Measurements from ENCODE around the gene PTGR2.

PTGR2 gene

DNA sequence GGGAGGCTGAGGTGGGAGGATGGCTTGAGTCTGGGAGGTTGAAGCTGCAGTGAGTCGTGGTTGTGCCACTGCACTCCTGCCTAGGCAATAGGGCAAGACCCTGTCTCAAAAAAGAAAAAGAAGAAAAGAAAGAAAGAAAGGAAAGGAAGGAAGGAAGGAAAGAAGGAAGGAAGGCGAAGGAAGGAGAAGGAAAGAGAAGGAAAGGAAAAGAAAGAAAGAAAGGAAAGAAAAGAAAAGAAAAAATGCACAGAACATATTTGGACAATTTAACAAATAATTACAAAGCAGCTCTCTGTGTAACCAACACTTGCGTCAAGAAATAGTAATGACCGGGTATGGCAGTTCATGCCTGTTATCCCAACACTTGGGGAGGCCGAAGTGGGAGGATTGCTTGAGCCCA, 35.8 kb upstream of the PTGR2 start:
- peaks cover 1% of the 10 kb centered on the region; the same call in 1 of the 2 replicates for H3K4me1 ChIP-seq (ENCODE audit: low read length)
- TF ChIP-seq EZH2phosphoT487 (IDR thresholded peaks at IDR 0.05; ENCODE audit: low read depth) (no peak), CTCF (IDR thresholded peaks at IDR 0.05; ENCODE audit: low read depth, low read length) (no peak)
- H3K27me3 ChIP-seq (ENCODE audit: low read depth, low read length): peaks cover 10% of the 10 kb centered on the region; the same call in 1 of the 2 replicates
- H3K27ac ChIP-seq (ENCODE audit: low read length): no peak overlapping the region
- no peaks in the 10 kb centered on the region for H4K20me1 ChIP-seq (ENCODE audit: insufficient read depth, low read length)
- no peaks in the 10 kb centered on the region for H3K9me3 ChIP-seq (ENCODE audit: insufficient read depth, low read length)
- H3K79me2 ChIP-seq (ENCODE audit: low read length): no peaks in the 10 kb centered on the region
- H3K4me3 ChIP-seq (ENCODE audit: low read length): no peak overlapping the region
- no peaks in the 10 kb centered on the region for H3K36me3 ChIP-seq (replicated peaks; ENCODE audit: low read depth, low read length)
- H3K9ac ChIP-seq (ENCODE audit: low read length): no peak overlapping the region
- no peak overlapping the region for H3K4me2 ChIP-seq (ENCODE audit: low read length)
- H2AFZ ChIP-seq (ENCODE audit: low read depth, low read length): no peak overlapping the region

DNA sequence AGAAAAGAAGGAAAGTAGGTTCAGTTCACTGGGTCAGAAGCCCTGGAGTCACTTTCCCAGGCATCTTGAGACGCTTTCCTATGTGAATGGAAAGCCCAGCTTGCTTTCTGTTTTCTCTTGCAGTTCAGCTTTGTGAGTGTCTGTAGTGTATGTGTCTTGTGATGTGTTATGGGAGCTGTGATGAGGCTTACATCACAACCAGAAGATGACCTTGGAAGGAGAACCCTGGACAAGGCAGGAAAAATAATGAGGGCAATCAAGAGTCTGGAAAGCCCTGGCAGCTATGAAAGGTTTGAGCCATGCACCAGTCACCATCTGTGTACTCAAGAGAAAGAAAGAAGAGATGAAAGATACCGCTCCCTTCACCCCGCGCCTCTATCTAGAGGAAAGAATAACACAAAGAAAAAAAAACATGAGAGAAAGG, 35.2 kb upstream of the PTGR2 start:
- H3K27ac ChIP-seq (ENCODE audit: low read length): no peak overlapping the region
- H3K9ac ChIP-seq (ENCODE audit: low read length): no peak overlapping the region
- no peak overlapping the region for H3K4me3 ChIP-seq (ENCODE audit: low read length)
- H4K20me1 ChIP-seq (ENCODE audit: insufficient read depth, low read length): no peaks in the 10 kb centered on the region
- no peak overlapping the region for H3K4me2 ChIP-seq (ENCODE audit: low read length)
- TF ChIP-seq EZH2phosphoT487 (IDR thresholded peaks at IDR 0.05; ENCODE audit: low read depth) (no peak), CTCF (IDR thresholded peaks at IDR 0.05; ENCODE audit: low read depth, low read length) (no peak)
- no peaks in the 10 kb centered on the region for H3K9me3 ChIP-seq (ENCODE audit: insufficient read depth, low read length)
- H3K36me3 ChIP-seq (replicated peaks; ENCODE audit: low read depth, low read length): no peaks in the 10 kb centered on the region
- H2AFZ ChIP-seq (ENCODE audit: low read depth, low read length): no peak overlapping the region
- H3K79me2 ChIP-seq (ENCODE audit: low read length): no peaks in the 10 kb centered on the region
- H3K27me3 ChIP-seq (ENCODE audit: low read depth, low read length): peaks cover 4% of the 10 kb centered on the region; the same call in 1 of the 2 replicates
- H3K4me1 ChIP-seq (ENCODE audit: low read length): no peaks in the 10 kb centered on the region; the same call in 1 of the 2 replicates

DNA sequence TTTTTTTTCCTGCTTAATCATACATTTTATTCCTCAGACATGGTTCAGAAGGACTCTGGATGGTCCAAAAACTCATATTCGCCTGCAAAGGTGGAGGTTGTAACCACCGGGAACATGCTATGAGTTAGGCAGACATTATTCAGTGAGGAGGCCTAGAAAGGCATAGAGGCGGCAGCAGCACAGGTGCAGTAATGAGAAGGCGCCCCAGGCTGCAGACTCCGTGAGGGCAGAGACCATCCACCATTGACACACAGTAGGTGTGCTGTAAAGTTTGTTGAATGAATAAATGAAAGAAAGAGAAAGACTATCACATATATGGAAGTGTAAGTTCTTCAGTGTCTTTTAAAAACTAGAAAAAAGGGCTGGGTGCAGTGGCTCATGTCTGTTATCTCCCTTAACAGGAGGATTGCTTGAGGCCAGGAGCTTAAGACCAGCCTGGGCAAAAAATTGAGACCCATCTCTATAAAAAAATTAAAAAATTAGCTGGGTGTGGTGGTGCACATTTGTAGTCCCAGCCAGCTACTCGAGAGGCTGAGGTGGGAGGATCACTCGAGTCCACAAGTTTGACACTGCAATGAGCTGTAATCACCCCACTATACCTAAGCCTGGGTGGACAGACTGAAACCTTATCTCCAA, 34.5 kb upstream of the PTGR2 start:
- Histone ChIP-seq H3K9ac (ENCODE audit: low read length) (no peak overlapping the region), H3K4me3 (ENCODE audit: low read length) (no peak overlapping the region), H3K4me1 (ENCODE audit: low read length) (no peaks in the 10 kb centered on the region; the same call in 1 of the 2 replicates), H2AFZ (ENCODE audit: low read depth, low read length) (no peak overlapping the region), H3K9me3 (ENCODE audit: insufficient read depth, low read length) (no peaks in the 10 kb centered on the region), H3K36me3 (replicated peaks; ENCODE audit: low read depth, low read length) (no peaks in the 10 kb centered on the region), H3K27me3 (ENCODE audit: low read depth, low read length) (peaks cover 3% of the 10 kb centered on the region; the same call in 1 of the 2 replicates), H3K79me2 (ENCODE audit: low read length) (no peaks in the 10 kb centered on the region), H3K27ac (ENCODE audit: low read length) (no peak overlapping the region), H3K4me2 (ENCODE audit: low read length) (no peak overlapping the region), H4K20me1 (ENCODE audit: insufficient read depth, low read length) (no peaks in the 10 kb centered on the region)
- no peak for TF ChIP-seq CTCF (IDR thresholded peaks at IDR 0.05; ENCODE audit: low read depth, low read length)
- no peak for TF ChIP-seq EZH2phosphoT487 (IDR thresholded peaks at IDR 0.05; ENCODE audit: low read depth)

- Histone ChIP-seq H3K27ac (ENCODE audit: low read length) (no peak overlapping the region), H3K4me3 (ENCODE audit: low read length) (no peak overlapping the region), H3K4me2 (ENCODE audit: low read length) (no peak overlapping the region), H3K27me3 (ENCODE audit: low read depth, low read length) (peaks cover 17% of the 10 kb centered on the region; the same call in 1 of the 2 replicates), H4K20me1 (ENCODE audit: insufficient read depth, low read length) (no peaks in the 10 kb centered on the region), H3K4me1 (ENCODE audit: low read length) (no peaks in the 10 kb centered on the region; the same call in 1 of the 2 replicates), H2AFZ (ENCODE audit: low read depth, low read length) (no peak overlapping the region), H3K79me2 (ENCODE audit: low read length) (no peaks in the 10 kb centered on the region), H3K9ac (ENCODE audit: low read length) (no peak overlapping the region), H3K9me3 (ENCODE audit: insufficient read depth, low read length) (no peaks in the 10 kb centered on the region), H3K36me3 (replicated peaks; ENCODE audit: low read depth, low read length) (no peaks in the 10 kb centered on the region)
- no peak for TF ChIP-seq CTCF (IDR thresholded peaks at IDR 0.05; ENCODE audit: low read depth, low read length)
- TF ChIP-seq EZH2phosphoT487 (IDR thresholded peaks at IDR 0.05; ENCODE audit: low read depth): no peak
Measured at GRCh38 chr14:73818821-73819220, 32.8 kb upstream of the PTGR2 start.
